Endothelial cell of umbilical vein (primary cell): ENCODE data around the gene PYROXD2.

Experiments used
- EZH2 ChIP-seq: IDR thresholded peaks from 2 replicates; pipeline ENCODE4 v1.6.1; 2012; ENCODE audit warnings: borderline replicate concordance, low read depth, mild to moderate bottlenecking, moderate library complexity, low read length, inconsistent platforms; ENCODE audit not compliant: severe bottlenecking
- FOS ChIP-seq: IDR thresholded peaks from 2 replicates; pipeline ENCODE4 v1.6.1; 2011; ENCODE audit warnings: mild to moderate bottlenecking, low read length, moderate library complexity, borderline replicate concordance; ENCODE audit not compliant: insufficient read depth
- GATA2 ChIP-seq: IDR thresholded peaks from 2 replicates; pipeline ENCODE4 v1.7.0; 2011; ENCODE audit warnings: low read depth, mild to moderate bottlenecking, moderate library complexity, mixed read lengths, low read length; ENCODE audit not compliant: insufficient read length, insufficient read depth
- JUN ChIP-seq: IDR thresholded peaks from 2 replicates; pipeline ENCODE4 v1.6.1; 2011; ENCODE audit warnings: borderline replicate concordance, low read depth; ENCODE audit not compliant: insufficient read length, insufficient read depth
- POLR2A ChIP-seq: IDR thresholded peaks from 2 replicates; pipeline ENCODE4 v1.6.1; 2012; ENCODE audit warnings: low read depth, mild to moderate bottlenecking, control low read depth, low read length
- POLR2AphosphoS5 ChIP-seq: IDR thresholded peaks from 2 replicates; pipeline ENCODE4 v1.6.1; 2012; ENCODE audit warnings: low read depth, mild to moderate bottlenecking, control low read depth, low read length, moderate library complexity; ENCODE audit not compliant: insufficient read depth
- TF ChIP-seq, protein P1 (sequence below), 2 donors: IDR thresholded peaks; 1 replicate in 1 of 2; 2 replicates in 1 of 2; pipeline ENCODE4 v1.5.1; 2011; ENCODE audit warnings: low read length in 2 of 2, mild to moderate bottlenecking in 2 of 2, moderate library complexity in 2 of 2, control low read depth in 1 of 2, inconsistent platforms in 1 of 2, low read depth in 1 of 2; ENCODE audit not compliant: insufficient read depth in 1 of 2; ENCODE audit errors: extremely low read depth in 1 of 2
- TF ChIP-seq, protein P2 (sequence below): IDR thresholded peaks from 2 replicates; pipeline ENCODE4 v1.6.1; 2011; ENCODE audit not compliant: insufficient read depth, insufficient read length

DNA sequence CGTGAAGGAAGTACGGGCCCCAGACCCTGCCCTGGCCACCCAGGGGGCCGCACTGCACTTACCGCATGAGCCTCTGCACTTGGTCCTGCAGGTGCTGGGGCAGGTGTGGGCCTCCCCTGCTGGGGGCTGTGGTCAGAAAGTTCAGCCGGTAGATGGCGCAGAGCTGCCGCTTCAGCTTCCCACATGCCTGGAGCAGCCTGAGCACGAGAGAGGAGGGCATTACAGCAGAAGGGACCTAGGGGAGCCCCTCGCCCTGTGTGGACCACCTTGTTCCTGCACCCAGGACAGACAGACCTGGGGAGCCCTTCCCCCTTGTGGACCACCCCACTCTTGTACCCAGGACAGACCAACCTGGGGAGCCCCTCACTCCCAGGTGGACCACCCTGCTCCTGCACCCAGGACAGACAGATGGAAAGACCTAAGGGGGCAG lies 8.7 kb upstream of the PYROXD2 start:
- no peak for TF ChIP-seq POLR2A
- no peak for TF ChIP-seq POLR2AphosphoS5
- no peak for TF ChIP-seq FOS
- TF ChIP-seq EZH2: no peak
- TF ChIP-seq, protein P1, sequence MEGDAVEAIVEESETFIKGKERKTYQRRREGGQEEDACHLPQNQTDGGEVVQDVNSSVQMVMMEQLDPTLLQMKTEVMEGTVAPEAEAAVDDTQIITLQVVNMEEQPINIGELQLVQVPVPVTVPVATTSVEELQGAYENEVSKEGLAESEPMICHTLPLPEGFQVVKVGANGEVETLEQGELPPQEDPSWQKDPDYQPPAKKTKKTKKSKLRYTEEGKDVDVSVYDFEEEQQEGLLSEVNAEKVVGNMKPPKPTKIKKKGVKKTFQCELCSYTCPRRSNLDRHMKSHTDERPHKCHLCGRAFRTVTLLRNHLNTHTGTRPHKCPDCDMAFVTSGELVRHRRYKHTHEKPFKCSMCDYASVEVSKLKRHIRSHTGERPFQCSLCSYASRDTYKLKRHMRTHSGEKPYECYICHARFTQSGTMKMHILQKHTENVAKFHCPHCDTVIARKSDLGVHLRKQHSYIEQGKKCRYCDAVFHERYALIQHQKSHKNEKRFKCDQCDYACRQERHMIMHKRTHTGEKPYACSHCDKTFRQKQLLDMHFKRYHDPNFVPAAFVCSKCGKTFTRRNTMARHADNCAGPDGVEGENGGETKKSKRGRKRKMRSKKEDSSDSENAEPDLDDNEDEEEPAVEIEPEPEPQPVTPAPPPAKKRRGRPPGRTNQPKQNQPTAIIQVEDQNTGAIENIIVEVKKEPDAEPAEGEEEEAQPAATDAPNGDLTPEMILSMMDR (IDR thresholded peaks at IDR 0.05; ENCODE audit: extremely low read depth in 1 of 2, insufficient read depth in 1 of 2, low read depth in 1 of 2, low read length in 2 of 2): no peak
- TF ChIP-seq JUN: no peak
- no peak for TF ChIP-seq GATA2
- TF ChIP-seq, protein P2, sequence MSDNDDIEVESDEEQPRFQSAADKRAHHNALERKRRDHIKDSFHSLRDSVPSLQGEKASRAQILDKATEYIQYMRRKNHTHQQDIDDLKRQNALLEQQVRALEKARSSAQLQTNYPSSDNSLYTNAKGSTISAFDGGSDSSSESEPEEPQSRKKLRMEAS: no peak
